ENCODE measurements around the gene ARID1A.

DNA sequence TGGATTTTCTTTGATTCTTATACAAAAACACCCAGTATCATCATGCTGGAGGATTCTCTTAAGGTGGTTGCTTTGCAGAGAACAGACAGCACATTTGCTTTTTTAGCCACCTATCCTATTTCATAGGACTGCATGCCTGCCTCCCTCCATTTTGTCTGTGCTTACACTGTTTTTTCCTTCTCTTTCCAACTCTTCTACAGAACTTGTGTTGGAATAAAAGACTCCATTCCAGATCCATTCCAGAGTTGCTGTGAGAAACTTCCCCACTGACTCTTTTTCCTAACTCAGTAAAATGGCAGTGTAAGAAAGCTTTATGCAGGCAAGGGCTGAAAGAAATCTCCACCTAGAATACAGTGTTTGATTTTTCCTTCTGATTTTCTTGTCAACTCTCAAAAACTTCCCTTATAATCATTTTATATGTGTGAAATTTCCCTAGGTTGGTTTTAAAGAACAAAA is 5.2 kb upstream of the ARID1A start:
- TF ChIP-seq, protein P1, sequence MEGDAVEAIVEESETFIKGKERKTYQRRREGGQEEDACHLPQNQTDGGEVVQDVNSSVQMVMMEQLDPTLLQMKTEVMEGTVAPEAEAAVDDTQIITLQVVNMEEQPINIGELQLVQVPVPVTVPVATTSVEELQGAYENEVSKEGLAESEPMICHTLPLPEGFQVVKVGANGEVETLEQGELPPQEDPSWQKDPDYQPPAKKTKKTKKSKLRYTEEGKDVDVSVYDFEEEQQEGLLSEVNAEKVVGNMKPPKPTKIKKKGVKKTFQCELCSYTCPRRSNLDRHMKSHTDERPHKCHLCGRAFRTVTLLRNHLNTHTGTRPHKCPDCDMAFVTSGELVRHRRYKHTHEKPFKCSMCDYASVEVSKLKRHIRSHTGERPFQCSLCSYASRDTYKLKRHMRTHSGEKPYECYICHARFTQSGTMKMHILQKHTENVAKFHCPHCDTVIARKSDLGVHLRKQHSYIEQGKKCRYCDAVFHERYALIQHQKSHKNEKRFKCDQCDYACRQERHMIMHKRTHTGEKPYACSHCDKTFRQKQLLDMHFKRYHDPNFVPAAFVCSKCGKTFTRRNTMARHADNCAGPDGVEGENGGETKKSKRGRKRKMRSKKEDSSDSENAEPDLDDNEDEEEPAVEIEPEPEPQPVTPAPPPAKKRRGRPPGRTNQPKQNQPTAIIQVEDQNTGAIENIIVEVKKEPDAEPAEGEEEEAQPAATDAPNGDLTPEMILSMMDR (IDR thresholded peaks at IDR 0.05): no peak
- TF ChIP-seq POLR2A (IDR thresholded peaks at IDR 0.05) (no peak), POLR2AphosphoS5 (IDR thresholded peaks at IDR 0.05) (no peak), EP300 (IDR thresholded peaks at IDR 0.05) (no peak)

Data from stomach (tissue), 4 donors.